Cardiac fibroblast (primary cell): ENCODE measurements around the gene ADH5.
"Not testable (repeated sequence)": the region's sequence is repeated elsewhere in the genome, so short reads cannot be mapped to it uniquely, and the experiment has no call there.

Source experiments
- DNase-seq, 2 donors: peaks; one replicate each; pipeline versions ENCODE4 v3.0.0 to v3.0.0-alpha.2; 2010; ENCODE audit warnings: low read depth in 2 of 2
- H3K4me3 ChIP-seq, 2 donors: replicated peaks in 1 of 2; 1 replicate in 1 of 2; 2 replicates in 1 of 2; pipeline ENCODE4 v1.5.1; 2011; ENCODE audit warnings: low read depth in 2 of 2, low read length in 2 of 2, mild to moderate bottlenecking in 2 of 2, moderate library complexity in 1 of 2
- TF ChIP-seq, protein P1 (sequence below): IDR thresholded peaks from one replicate; pipeline ENCODE4 v1.5.1; 2011; ENCODE audit warnings: low read depth, mild to moderate bottlenecking, low read length, inconsistent platforms

The ADH5 gene

GRCh38 chr4:99100876-99101275 lies 12.3 kb upstream of the ADH5 start:
- DNase-seq = no peak
- H3K4me3 ChIP-seq = no peak overlapping the region
- TF ChIP-seq, protein P1, sequence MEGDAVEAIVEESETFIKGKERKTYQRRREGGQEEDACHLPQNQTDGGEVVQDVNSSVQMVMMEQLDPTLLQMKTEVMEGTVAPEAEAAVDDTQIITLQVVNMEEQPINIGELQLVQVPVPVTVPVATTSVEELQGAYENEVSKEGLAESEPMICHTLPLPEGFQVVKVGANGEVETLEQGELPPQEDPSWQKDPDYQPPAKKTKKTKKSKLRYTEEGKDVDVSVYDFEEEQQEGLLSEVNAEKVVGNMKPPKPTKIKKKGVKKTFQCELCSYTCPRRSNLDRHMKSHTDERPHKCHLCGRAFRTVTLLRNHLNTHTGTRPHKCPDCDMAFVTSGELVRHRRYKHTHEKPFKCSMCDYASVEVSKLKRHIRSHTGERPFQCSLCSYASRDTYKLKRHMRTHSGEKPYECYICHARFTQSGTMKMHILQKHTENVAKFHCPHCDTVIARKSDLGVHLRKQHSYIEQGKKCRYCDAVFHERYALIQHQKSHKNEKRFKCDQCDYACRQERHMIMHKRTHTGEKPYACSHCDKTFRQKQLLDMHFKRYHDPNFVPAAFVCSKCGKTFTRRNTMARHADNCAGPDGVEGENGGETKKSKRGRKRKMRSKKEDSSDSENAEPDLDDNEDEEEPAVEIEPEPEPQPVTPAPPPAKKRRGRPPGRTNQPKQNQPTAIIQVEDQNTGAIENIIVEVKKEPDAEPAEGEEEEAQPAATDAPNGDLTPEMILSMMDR = no peak

- not testable (repeated sequence) for DNase-seq
These were observed 11.2 kb upstream of the ADH5 start for GRCh38 chr4:99099814-99100213.

GRCh38 chr4:99099311-99099710 lies 10.7 kb upstream of the ADH5 start:
- no peak for DNase-seq
- H3K4me3 ChIP-seq = no peak overlapping the region
- TF ChIP-seq, protein P1 = no peak

More at GRCh38 chr4:99099814-99100213, 11.2 kb upstream of the ADH5 start:
- not testable (repeated sequence) for H3K4me3 ChIP-seq

GRCh38 chr4:99091841-99092240 lies 3.3 kb upstream of the ADH5 start:
- not testable (repeated sequence) for DNase-seq, H3K4me3 ChIP-seq

DNA sequence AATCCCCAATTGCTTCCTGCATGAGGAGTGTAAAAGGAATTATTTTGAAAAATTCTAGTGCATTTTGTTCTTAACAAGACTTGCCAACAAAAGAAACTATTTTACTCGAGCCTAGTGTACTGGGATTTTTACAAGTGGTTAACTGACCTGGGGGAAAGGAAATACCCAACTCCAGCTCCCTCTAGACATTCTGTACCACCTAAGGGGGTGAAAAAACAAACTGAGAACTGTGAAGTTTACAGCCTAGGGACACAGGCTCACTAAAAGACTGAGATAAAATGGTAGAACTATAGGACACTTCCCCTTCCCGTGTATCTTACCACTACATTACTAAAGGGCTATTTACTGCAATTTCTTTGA lies 2.6 kb upstream of the ADH5 start:
- DNase-seq = no peak
- H3K4me3 ChIP-seq = no peak overlapping the region
- TF ChIP-seq, protein P1 = no peak

- TF ChIP-seq, protein P1 = no peak
- no peak overlapping the region for H3K4me3 ChIP-seq
- peak in 1 of 2 donors; percentile 53 for DNase-seq
These were observed 2.1 kb upstream of the ADH5 start for GRCh38 chr4:99090481-99091215.

GRCh38 chr4:99088023-99088449 lies 552 bp downstream of the ADH5 start:
- peak; percentile 86 to 94 for DNase-seq
- peak overlapping the region; percentile 85 to 88 for H3K4me3 ChIP-seq
- TF ChIP-seq, protein P1 = no peak

- H3K4me3 ChIP-seq = no peak overlapping the region
- DNase-seq = no peak
- TF ChIP-seq, protein P1 = no peak
These were observed 4.0 kb downstream of the ADH5 start for GRCh38 chr4:99084595-99084994.
